Esophagus squamous epithelium (tissue), 4 donors: ENCODE measurements around the gene ZBTB11.
"Not testable (repeated sequence)": the region's sequence is repeated elsewhere in the genome, so short reads cannot be mapped to it uniquely, and the experiment has no call there.

ENCODE experiments used
- CTCF ChIP-seq, 6 experiments: fragments of 450-650 bp in 4 of 6; fragments of 200-600 bp in 2 of 6; sonication (generic) in 2 of 6; IDR thresholded peaks; one replicate each; pipeline ENCODE4 v1.5.1; 2016 to 2019; ENCODE audit warnings: antibody characterized with exemption in 6 of 6, mild to moderate bottlenecking in 4 of 6, moderate library complexity in 4 of 6
- POLR2A ChIP-seq, 4 donors: fragments of 450-650 bp; IDR thresholded peaks; one replicate each; pipeline ENCODE4 v1.6.1; 2017; ENCODE audit warnings: antibody characterized with exemption in 4 of 4, mild to moderate bottlenecking in 4 of 4, moderate library complexity in 3 of 4

GRCh38 chr3:101694836-101695235 lies 17.9 kb upstream of the ZBTB11 start:
- not testable (repeated sequence) for TF ChIP-seq CTCF, POLR2A (IDR thresholded peaks at IDR 0.05)
